Neural progenitor cell (in vitro differentiated cells): ENCODE data around the gene GRID1.

Source experiments
- EZH2 ChIP-seq: fragments of 200-600 bp; sonication (generic); IDR thresholded peaks from 2 replicates; pipeline ENCODE4 v1.6.1; 2017; ENCODE audit warnings: antibody characterized with exemption, mild to moderate bottlenecking, moderate library complexity
- EZH2phosphoT487 ChIP-seq: fragments of 200-600 bp; sonication (generic); IDR thresholded peaks from 2 replicates; pipeline ENCODE4 v1.6.1; 2017; ENCODE audit warnings: antibody characterized with exemption
- TF ChIP-seq, protein P1 (sequence below): fragments of 200-600 bp; sonication (generic); IDR thresholded peaks from 2 replicates; pipeline ENCODE4 v1.5.1; 2017; ENCODE audit warnings: antibody characterized with exemption, mild to moderate bottlenecking

DNA sequence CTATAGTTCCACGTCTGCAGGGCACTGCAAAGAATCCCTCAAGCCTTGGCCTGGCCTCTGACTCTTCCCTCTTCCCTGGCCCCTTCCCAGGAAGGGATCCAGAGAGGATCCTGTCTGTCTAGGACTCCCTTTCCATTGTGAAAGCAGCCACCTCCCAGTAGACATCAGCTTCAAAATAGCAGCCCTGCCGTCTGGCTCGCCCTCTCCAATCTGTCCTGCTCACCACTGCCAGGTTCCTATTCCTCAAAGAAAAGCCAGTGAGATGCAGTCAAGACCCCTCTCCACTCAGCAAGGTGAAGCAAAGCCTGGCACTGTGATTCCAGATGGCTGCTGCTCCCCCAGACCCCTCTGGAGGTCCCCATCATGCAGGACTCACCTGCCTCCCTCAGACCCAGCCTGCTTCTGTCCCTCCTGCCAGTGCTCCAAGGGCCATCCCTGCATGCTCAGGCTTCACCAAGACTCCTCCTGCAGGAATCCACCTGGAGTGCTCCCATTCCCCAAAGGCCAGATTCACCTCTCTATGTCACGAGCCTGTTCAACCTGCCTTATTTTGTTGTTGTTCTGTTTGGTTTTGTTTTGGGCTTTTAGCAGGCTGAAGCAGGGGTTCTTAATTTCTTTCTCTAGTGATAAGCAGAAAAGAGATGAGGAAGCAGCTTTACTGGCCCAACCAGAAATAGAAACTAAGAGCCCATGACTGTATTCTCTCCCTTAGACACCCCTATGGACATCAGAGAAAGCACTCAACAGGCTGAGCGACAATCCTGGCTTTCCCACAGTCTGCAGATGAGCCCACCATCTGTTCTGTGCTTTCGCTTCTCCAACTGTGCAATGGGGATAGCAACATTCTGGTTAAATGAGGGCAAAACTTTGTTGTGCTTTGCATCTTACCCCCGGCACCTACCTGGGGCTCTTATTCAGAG is 305.1 kb downstream of the GRID1 start:
- TF ChIP-seq, protein P1, sequence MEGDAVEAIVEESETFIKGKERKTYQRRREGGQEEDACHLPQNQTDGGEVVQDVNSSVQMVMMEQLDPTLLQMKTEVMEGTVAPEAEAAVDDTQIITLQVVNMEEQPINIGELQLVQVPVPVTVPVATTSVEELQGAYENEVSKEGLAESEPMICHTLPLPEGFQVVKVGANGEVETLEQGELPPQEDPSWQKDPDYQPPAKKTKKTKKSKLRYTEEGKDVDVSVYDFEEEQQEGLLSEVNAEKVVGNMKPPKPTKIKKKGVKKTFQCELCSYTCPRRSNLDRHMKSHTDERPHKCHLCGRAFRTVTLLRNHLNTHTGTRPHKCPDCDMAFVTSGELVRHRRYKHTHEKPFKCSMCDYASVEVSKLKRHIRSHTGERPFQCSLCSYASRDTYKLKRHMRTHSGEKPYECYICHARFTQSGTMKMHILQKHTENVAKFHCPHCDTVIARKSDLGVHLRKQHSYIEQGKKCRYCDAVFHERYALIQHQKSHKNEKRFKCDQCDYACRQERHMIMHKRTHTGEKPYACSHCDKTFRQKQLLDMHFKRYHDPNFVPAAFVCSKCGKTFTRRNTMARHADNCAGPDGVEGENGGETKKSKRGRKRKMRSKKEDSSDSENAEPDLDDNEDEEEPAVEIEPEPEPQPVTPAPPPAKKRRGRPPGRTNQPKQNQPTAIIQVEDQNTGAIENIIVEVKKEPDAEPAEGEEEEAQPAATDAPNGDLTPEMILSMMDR: no peak
- TF ChIP-seq EZH2: no peak
- no peak for TF ChIP-seq EZH2phosphoT487
